ENCODE data around the gene PDGFB. TPM values are rescaled to one million over a fixed set of nuclear protein-coding genes. Genes with fewer than 3 reads are reported as not detected.

Gene PDGFB
- total and polyA plus RNA-seq, 2 donors (not counting 1 experiment from before 2014, with no cell fraction given), result 0.04 TPM; not detected in 1

DNA sequence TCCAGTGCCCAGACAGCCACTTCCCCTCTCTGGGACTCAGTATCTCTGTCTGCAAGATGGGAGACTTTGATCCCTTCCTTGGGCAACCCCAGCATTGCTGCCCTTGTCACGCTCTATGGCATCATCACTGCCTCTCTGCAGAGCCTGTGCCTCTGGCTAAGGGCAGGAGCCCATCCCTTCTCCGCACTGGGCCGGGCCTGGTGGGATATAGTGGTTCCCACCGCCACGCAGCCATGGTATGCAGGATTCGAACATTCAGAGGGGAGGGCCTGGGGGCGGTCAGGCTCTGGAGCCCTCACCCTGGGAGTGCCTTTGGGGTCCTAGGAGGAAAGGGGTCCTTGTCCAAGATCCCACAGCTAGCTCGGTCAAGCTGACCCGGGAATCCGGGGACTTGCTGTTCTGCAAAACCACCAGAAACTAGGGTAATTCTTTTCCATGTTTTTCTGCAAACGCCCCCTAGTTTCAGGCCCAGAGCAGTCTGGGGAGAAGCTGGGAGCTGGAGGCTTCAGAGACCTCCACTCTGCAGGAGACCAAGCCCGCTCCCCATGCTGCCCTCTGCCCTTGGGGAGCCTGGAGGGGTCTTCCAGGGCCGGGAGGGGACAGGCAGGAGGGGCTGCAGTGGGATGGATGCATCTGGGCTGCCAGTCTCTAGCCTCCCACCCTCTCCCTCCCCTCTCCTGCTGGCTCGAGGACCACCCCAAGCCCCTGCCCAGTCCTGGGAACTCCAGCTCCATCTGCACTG, 67.9 kb downstream of the PDGFB start:
- intact Hi-C loops (cut with micrococcal nuclease), result no loop called here

More for the DNA sequence above, 67.9 kb downstream of the PDGFB start:
- Histone ChIP-seq H3K4me3 (ENCODE audit: control extremely low read depth in 1 of 5, extremely low read depth in 1 of 5, insufficient read depth in 1 of 5, low read depth in 2 of 5, low read length in 4 of 5) (no peak overlapping the region), H3K4me1 (ENCODE audit: control insufficient read depth in 2 of 2, insufficient read depth in 2 of 2, low read length in 2 of 2) (peaks cover 22 to 29% of the 10 kb centered on the region in 2 donors), H3K79me2 (ENCODE audit: control insufficient read depth, insufficient read depth, low read length) (no peaks in the 10 kb centered on the region), H3K9me3 (ENCODE audit: control extremely low read depth in 1 of 3, control insufficient read depth in 2 of 3, insufficient read depth in 1 of 3, low read length in 2 of 3) (peaks cover 0 to 7% (median 0%) of the 10 kb centered on the region in 3 donors), H2AFZ (ENCODE audit: insufficient read depth, low read depth, low read length, poor library complexity, severe bottlenecking) (no peak overlapping the region), H3K36me3 (replicated peaks in 1 of 2; ENCODE audit: control extremely low read depth in 1 of 2, control insufficient read depth in 1 of 2, extremely low read depth in 1 of 2, insufficient read depth in 2 of 2, low read length in 1 of 2) (no peaks in the 10 kb centered on the region), H3K27me3 (replicated peaks in 1 of 4; ENCODE audit: control extremely low read depth in 1 of 4, control insufficient read depth in 3 of 4, insufficient read depth in 4 of 4, low read length in 3 of 4) (no peaks in the 10 kb centered on the region), H3K9ac (ENCODE audit: low read length) (no peak overlapping the region), H3K27ac (ENCODE audit: low read length in 2 of 2) (no peak overlapping the region), H4K20me1 (ENCODE audit: control insufficient read depth, insufficient read depth, low read length, poor library complexity, severe bottlenecking) (no peaks in the 10 kb centered on the region), H3K4me2 (replicated peaks; ENCODE audit: low read depth, low read length, poor library complexity, severe bottlenecking) (no peak overlapping the region)
- no peak overlapping the region for H3K4me3 Mint-ChIP-seq
- DNase-seq (no peak), ATAC-seq (ENCODE audit: low read depth) (no peak)
- WGBS (ENCODE audit: insufficient coverage), result 88% methylated on average over 12 of the region's 14 CpGs
- TF ChIP-seq, protein P1, sequence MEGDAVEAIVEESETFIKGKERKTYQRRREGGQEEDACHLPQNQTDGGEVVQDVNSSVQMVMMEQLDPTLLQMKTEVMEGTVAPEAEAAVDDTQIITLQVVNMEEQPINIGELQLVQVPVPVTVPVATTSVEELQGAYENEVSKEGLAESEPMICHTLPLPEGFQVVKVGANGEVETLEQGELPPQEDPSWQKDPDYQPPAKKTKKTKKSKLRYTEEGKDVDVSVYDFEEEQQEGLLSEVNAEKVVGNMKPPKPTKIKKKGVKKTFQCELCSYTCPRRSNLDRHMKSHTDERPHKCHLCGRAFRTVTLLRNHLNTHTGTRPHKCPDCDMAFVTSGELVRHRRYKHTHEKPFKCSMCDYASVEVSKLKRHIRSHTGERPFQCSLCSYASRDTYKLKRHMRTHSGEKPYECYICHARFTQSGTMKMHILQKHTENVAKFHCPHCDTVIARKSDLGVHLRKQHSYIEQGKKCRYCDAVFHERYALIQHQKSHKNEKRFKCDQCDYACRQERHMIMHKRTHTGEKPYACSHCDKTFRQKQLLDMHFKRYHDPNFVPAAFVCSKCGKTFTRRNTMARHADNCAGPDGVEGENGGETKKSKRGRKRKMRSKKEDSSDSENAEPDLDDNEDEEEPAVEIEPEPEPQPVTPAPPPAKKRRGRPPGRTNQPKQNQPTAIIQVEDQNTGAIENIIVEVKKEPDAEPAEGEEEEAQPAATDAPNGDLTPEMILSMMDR (IDR thresholded peaks at IDR 0.05), result no peak
- TF ChIP-seq EZH2 (IDR thresholded peaks at IDR 0.05; ENCODE audit: borderline replicate concordance, insufficient read depth, low read depth, low read length, poor library complexity, severe bottlenecking), result no peak
- ChIA-PET POLR2A (no interaction called here), CTCF (interaction anchor here (1.3 kb wide), 1 partner anchor 134 kb away, joined by 3 read pairs; no protein-coding TSS in a partner anchor)
- H3K4me1 Mint-ChIP-seq, result peaks cover 27% of the 10 kb centered on the region
- H3K27me3 Mint-ChIP-seq, result no peaks in the 10 kb centered on the region
- no peak overlapping the region for H3K27ac Mint-ChIP-seq
- no peaks in the 10 kb centered on the region for H3K9me3 Mint-ChIP-seq (ENCODE audit: insufficient read depth)

Data from B cell (primary cell).